ENCODE data around the gene SEMA3E. TPM values are rescaled to one million over a fixed set of nuclear protein-coding genes. Genes with fewer than 3 reads are reported as not detected.

The SEMA3E gene
- polyA plus RNA-seq, 1 experiment: not detected

DNA sequence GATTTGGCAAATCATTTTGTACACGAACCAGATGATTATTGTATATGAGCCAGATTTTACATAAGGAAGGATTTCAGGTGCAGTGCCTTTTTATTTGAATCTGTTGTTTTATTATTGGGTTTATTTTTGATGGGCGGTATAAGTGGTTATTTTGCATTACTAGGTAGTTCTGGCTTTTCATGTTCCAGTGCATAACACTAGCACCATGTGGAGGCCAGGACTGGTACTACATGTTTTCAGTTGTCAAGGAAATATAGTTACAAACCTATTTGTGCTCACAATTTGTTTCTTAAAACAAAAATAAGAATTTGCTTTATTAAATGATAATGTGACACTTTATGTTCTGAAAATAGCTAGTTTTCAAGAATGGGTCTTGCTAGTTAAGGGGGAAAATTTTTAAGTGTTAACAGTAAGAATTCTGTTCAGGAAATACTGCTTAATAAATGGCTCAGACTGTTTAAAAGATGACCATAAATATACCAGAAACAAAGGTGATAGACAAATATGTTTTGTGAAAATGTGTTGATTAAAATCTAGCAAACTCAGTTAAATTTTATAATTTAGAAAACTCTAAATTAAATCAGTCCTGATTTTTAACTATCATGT is 7.1 kb upstream of the SEMA3E start:
- TF ChIP-seq, protein P1, sequence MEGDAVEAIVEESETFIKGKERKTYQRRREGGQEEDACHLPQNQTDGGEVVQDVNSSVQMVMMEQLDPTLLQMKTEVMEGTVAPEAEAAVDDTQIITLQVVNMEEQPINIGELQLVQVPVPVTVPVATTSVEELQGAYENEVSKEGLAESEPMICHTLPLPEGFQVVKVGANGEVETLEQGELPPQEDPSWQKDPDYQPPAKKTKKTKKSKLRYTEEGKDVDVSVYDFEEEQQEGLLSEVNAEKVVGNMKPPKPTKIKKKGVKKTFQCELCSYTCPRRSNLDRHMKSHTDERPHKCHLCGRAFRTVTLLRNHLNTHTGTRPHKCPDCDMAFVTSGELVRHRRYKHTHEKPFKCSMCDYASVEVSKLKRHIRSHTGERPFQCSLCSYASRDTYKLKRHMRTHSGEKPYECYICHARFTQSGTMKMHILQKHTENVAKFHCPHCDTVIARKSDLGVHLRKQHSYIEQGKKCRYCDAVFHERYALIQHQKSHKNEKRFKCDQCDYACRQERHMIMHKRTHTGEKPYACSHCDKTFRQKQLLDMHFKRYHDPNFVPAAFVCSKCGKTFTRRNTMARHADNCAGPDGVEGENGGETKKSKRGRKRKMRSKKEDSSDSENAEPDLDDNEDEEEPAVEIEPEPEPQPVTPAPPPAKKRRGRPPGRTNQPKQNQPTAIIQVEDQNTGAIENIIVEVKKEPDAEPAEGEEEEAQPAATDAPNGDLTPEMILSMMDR (IDR thresholded peaks at IDR 0.05; ENCODE audit: insufficient read depth, low read depth, low read length): peak; percentile 87
- ChIA-PET POLR2A (no interaction called here), CTCF (interaction anchor here (0.9 to 1.9 kb wide), 6 partner anchors 26 to 268 kb away, joined by 3 to 11 read pairs (median 3); no protein-coding TSS in a partner anchor)
- Histone ChIP-seq H3K36me3 (ENCODE audit: control insufficient read depth, insufficient read depth, low read length) (no peaks in the 10 kb centered on the region), H3K27me3 (ENCODE audit: control insufficient read depth, insufficient read depth, low read length) (no peaks in the 10 kb centered on the region; the same call in 1 of the 2 replicates), H3K4me3 (ENCODE audit: low read depth, low read length) (no peak overlapping the region)
- DNase-seq (ENCODE audit: low read depth): no peak

DNA sequence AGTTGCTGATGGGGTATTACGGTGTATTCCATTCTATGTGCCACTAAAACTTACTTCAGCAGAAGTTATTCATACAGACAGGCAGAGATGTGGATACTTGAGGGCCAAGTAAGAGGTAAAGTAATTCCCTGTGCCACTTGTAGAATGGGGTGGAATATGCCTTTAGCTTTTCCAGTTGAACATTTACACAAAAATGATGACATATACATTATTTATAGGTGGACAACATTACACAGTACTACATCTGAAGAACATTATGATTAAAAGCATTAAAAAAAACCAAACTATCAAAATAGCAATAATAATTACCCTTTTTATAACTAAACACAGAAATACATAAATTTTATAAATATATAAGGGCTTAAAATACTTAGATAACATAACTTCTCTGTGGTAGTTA is 3.5 kb upstream of the SEMA3E start:
- CTCF ChIA-PET: interaction anchor here (0.6 to 0.9 kb wide), 2 partner anchors 9 to 1869 kb away, joined by 3 read pairs; no protein-coding TSS in a partner anchor

DNA sequence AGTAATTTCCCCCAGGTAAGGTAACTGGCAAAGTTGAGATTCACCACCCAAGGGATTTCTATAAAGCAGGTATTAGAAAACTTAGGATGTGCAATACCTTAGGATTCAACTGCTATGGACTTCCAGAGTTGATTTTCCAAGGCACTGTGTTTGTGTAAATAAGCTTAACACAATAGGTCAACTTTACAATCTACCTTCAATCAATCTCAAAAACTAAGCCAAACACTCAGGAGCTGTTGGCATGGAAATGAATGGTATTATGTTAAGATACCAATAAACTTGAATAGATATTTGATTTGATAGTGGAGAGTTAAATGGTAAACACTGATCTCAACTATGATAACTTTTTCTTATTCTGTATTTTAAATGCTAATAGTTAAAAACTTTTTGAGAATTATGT is 762 bp upstream of the SEMA3E start:
- POLR2A ChIA-PET: no interaction called here
- no peak for DNase-seq (ENCODE audit: low read depth)
- Histone ChIP-seq H3K27me3 (ENCODE audit: control insufficient read depth, insufficient read depth, low read length) (0 out of 2 replicates have a peak, but pooled peaks cover 3% of the 10 kb centered on the region), H3K36me3 (ENCODE audit: control insufficient read depth, insufficient read depth, low read length) (no peaks in the 10 kb centered on the region), H3K4me3 (ENCODE audit: low read depth, low read length) (no peak overlapping the region)
- TF ChIP-seq, protein P1 (IDR thresholded peaks at IDR 0.05; ENCODE audit: insufficient read depth, low read depth, low read length): no peak
- CTCF ChIA-PET: no interaction called here

More for the DNA sequence above, 3.5 kb upstream of the SEMA3E start:
- no peak for DNase-seq (ENCODE audit: low read depth)
- 0 out of 2 replicates have a peak, but pooled peaks cover 3% of the 10 kb centered on the region for H3K27me3 ChIP-seq (ENCODE audit: control insufficient read depth, insufficient read depth, low read length)
- POLR2A ChIA-PET: no interaction called here
- no peaks in the 10 kb centered on the region for H3K36me3 ChIP-seq (ENCODE audit: control insufficient read depth, insufficient read depth, low read length)
- TF ChIP-seq, protein P1 (IDR thresholded peaks at IDR 0.05; ENCODE audit: insufficient read depth, low read depth, low read length): no peak
- H3K4me3 ChIP-seq (ENCODE audit: low read depth, low read length): no peak overlapping the region

DNA sequence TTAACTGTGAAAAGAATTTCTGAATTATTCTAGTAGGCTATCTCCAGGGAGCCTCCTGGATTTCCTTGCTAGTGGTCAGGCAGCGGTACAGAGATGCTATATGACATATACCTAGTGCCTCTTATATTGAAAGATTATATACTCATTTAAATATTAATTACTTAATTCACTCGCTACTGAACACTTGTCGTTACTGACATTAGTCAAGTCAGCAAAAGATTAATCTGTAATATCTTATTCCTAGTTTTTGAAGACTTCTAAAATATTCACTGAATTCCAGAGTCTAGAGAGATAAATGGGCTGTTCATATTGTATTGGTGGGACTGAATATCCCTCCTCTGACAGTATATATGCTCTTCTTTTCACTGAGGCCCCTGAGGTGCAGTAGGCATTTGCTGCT is 2.9 kb downstream of the SEMA3E start:
- POLR2A ChIA-PET: no interaction called here
- H3K27me3 ChIP-seq (ENCODE audit: control insufficient read depth, insufficient read depth, low read length): 0 out of 2 replicates have a peak, but pooled peaks cover 3% of the 10 kb centered on the region
- no peak overlapping the region for H3K4me3 ChIP-seq (ENCODE audit: low read depth, low read length)
- TF ChIP-seq, protein P1 (IDR thresholded peaks at IDR 0.05; ENCODE audit: insufficient read depth, low read depth, low read length): no peak
- H3K36me3 ChIP-seq (ENCODE audit: control insufficient read depth, insufficient read depth, low read length): no peaks in the 10 kb centered on the region
- DNase-seq (ENCODE audit: low read depth): no peak
- CTCF ChIA-PET: no interaction called here

DNA sequence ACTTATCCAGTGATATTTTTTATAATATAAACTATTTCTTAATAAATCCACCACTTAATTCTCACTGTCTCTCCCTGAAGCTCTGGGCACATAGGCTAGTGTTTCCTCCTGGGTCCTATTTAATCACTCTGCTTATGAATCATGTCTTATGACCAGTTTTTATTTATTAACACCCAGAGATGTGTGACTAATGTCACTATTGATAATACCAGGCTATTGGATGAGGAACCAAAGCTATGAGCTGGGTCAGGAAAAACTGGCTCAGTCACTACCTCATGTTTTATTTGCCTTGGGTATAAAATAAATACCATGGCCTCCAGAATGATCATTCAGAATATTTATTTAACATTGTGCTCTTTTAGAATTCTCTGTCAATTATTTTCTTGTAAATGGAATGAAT is 5.2 kb downstream of the SEMA3E start:
- POLR2A ChIA-PET: no interaction called here
- Histone ChIP-seq H3K36me3 (ENCODE audit: control insufficient read depth, insufficient read depth, low read length) (no peaks in the 10 kb centered on the region), H3K4me3 (ENCODE audit: low read depth, low read length) (no peak overlapping the region), H3K27me3 (ENCODE audit: control insufficient read depth, insufficient read depth, low read length) (peaks cover 3% of the 10 kb centered on the region; the same call in 1 of the 2 replicates)
- TF ChIP-seq, protein P1 (IDR thresholded peaks at IDR 0.05; ENCODE audit: insufficient read depth, low read depth, low read length): no peak
- CTCF ChIA-PET: no interaction called here
- DNase-seq (ENCODE audit: low read depth): no peak
